ENCODE results near the gene TMEM183A.

The TMEM183A gene

GRCh38 chr1:203026666-203027663 lies 19.8 kb downstream of the TMEM183A start:
- no peak for TF ChIP-seq CTCF (IDR thresholded peaks at IDR 0.05)
- Histone ChIP-seq H3K4me3 (peak overlapping the region; percentile 54 to 71), H3K27ac (peak overlapping the region; percentile 60 to 77), H3K4me1 (peaks cover 0 to 40% (median 27%) of the 10 kb centered on the region in 4 donors), H3K27me3 (no peaks in the 10 kb centered on the region), H3K36me3 (peaks cover 15 to 23% (median 15%) of the 10 kb centered on the region in 3 donors), H3K9me3 (no peaks in the 10 kb centered on the region)
- DNase-seq: peak in 1 of 2 donors; percentile 70
- intact Hi-C loops (cut with DNase I; ENCODE audit: low total_unique reads): no loop called here

GRCh38 chr1:203028067-203028783 lies 21.1 kb downstream of the TMEM183A start:
- DNase-seq: peak in 1 of 2 donors; percentile 53

GRCh38 chr1:203028784-203029553 lies 21.8 kb downstream of the TMEM183A start:
- Histone ChIP-seq H3K27me3 (no peaks in the 10 kb centered on the region), H3K36me3 (peaks cover 1 to 9% (median 2%) of the 10 kb centered on the region in 3 donors), H3K27ac (peak overlapping the region; percentile 45 to 77), H3K4me3 (no peak overlapping the region), H3K9me3 (no peaks in the 10 kb centered on the region), H3K4me1 (peaks cover 0 to 40% (median 27%) of the 10 kb centered on the region in 4 donors)
- no peak for TF ChIP-seq CTCF (IDR thresholded peaks at IDR 0.05)
- intact Hi-C loops (cut with DNase I; ENCODE audit: low total_unique reads): no loop called here
- peak in 1 of 2 donors; percentile 68 for DNase-seq

More at GRCh38 chr1:203028067-203028783, 21.1 kb downstream of the TMEM183A start:
- no peak overlapping the region for H3K4me3 ChIP-seq
- H3K4me1 ChIP-seq: peaks cover 0 to 40% (median 27%) of the 10 kb centered on the region in 4 donors
- H3K9me3 ChIP-seq: no peaks in the 10 kb centered on the region
- H3K27me3 ChIP-seq: no peaks in the 10 kb centered on the region
- intact Hi-C loops (cut with DNase I; ENCODE audit: low total_unique reads): no loop called here
- TF ChIP-seq CTCF (IDR thresholded peaks at IDR 0.05): no peak
- peak overlapping the region; percentile 45 to 77 for H3K27ac ChIP-seq
- peaks cover 8 to 15% (median 8%) of the 10 kb centered on the region in 3 donors for H3K36me3 ChIP-seq

GRCh38 chr1:203031467-203031866 lies 24.3 kb downstream of the TMEM183A start:
- TF ChIP-seq CTCF (IDR thresholded peaks at IDR 0.05): no peak
- Histone ChIP-seq H3K4me3 (no peak overlapping the region), H3K27me3 (no peaks in the 10 kb centered on the region), H3K27ac (no peak overlapping the region), H3K9me3 (no peaks in the 10 kb centered on the region), H3K4me1 (peaks cover 0 to 32% (median 22%) of the 10 kb centered on the region in 4 donors), H3K36me3 (no peaks in the 10 kb centered on the region)
- intact Hi-C loops (cut with DNase I; ENCODE audit: low total_unique reads): no loop called here
- no peak for DNase-seq

GRCh38 chr1:203033287-203033686 lies 26.1 kb downstream of the TMEM183A start:
- Histone ChIP-seq H3K27ac (no peak overlapping the region), H3K36me3 (no peaks in the 10 kb centered on the region), H3K4me1 (peaks cover 0 to 31% (median 20%) of the 10 kb centered on the region in 4 donors), H3K9me3 (no peaks in the 10 kb centered on the region), H3K4me3 (no peak overlapping the region), H3K27me3 (no peaks in the 10 kb centered on the region)
- intact Hi-C loops (cut with DNase I; ENCODE audit: low total_unique reads): no loop called here
- TF ChIP-seq CTCF (IDR thresholded peaks at IDR 0.05): no peak
- DNase-seq: no peak

Data from tibial artery (tissue), 4 donors.